ENCODE data around the gene KCNJ9. TPM values are rescaled to one million over a fixed set of nuclear protein-coding genes. Genes with fewer than 3 reads are reported as not detected.
"Not testable (repeated sequence)": the region's sequence is repeated elsewhere in the genome, so short reads cannot be mapped to it uniquely, and the experiment has no call there.

Gene KCNJ9
- total RNA-seq, 1 donor from 2014 or later: 0.18 TPM

DNA sequence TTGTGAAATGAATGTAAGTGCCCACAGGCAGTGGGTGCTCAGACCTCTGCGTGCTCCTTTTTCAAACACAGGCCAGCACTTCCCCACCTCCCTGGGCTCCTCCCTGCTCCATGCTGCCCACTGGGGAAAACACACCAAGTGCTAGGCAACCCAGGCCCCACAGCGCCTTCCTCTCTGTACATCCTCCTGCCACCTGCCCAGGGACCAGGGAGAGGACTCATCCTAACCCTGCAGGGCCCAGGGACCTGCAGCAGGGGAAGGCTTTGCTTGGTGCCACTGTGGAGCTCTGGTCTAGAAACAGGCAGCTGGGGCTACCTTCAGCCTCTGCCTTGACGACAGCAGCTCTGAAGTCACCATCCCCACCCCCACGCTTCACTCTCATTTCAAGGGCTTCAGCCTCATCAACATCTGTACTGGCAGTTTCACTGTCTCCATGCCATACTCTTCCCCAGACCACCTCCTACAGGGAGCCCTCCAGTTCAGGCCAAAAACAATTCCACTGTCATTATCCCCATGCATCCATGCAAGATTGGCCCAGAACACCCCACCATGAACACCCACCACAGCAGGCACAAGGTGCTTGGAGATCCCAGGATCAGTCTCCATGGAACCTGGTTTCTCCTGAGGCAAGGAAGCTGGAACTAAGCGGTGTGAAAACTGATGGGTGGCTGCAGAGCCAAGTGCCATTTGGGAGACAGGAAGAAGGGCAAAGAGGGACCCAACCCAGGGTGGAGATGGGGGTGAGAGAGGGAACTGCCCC, 16.0 kb downstream of the KCNJ9 start:
- intact Hi-C loops (cut with DNase I): loop anchor here (10.0 kb wide), 2 partner anchors 117 to 157 kb away; no protein-coding TSS in a partner anchor
- DNase-seq (ENCODE audit: low spot score) (no peak), ATAC-seq (no peak)

DNA sequence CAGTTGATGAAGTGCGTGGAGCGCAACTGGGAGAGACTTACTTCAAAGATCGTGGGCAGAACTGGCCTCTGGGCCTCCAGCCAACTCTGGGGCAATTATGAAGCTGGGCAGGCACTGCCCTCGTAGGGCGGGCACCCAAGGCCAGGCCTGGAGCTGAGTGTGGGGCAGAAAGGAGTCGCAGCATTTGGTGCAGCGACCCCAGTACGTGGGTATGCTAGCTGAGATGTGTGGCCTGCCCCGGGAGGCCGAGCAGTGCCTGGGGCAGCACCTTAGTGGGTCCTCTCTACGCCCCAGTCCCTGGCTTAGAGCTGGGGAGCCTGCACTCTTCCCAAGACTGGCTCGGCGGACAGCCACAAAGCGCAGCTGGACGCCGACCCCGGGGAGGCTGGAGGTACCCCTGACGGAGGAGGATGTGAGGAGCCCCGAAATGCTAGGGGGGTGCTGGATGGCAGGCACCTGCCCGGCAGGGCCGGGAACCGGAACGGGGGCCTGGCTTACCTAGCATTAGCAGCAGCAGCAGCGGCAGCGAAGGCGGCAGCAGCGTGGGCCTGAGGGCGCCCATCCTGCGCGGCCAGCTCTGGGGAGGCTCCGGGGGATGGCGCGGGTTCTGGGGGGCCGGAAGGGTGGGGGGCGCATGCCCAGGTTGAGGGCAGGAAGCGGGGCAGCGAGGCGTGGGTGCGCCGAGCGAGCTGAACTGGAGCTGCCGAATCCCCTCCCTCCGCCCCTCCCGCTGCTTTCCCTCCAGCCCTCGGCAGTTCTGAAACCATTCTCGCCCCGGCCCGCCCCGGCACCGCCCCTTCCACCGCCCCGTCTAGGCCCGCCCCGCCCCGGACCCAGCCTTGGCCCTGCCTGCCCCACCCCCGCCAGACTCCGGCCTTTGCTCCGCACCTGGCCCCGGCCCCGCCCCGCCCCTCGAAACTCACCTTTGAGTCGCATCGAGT, 16.8 kb downstream of the KCNJ9 start, which contains the start of gene IGSF8:
IGSF8 (minus strand) TSS at position 709 of the 941 bp plus-strand sequence; CDS start at position 562, 147 bp downstream.
- ATAC-seq: peak; percentile 54
- DNase-seq (ENCODE audit: low spot score): peak; percentile 96
- intact Hi-C loops (cut with DNase I): loop anchor here (10.0 kb wide), 2 partner anchors 117 to 157 kb away; no protein-coding TSS in a partner anchor

DNA sequence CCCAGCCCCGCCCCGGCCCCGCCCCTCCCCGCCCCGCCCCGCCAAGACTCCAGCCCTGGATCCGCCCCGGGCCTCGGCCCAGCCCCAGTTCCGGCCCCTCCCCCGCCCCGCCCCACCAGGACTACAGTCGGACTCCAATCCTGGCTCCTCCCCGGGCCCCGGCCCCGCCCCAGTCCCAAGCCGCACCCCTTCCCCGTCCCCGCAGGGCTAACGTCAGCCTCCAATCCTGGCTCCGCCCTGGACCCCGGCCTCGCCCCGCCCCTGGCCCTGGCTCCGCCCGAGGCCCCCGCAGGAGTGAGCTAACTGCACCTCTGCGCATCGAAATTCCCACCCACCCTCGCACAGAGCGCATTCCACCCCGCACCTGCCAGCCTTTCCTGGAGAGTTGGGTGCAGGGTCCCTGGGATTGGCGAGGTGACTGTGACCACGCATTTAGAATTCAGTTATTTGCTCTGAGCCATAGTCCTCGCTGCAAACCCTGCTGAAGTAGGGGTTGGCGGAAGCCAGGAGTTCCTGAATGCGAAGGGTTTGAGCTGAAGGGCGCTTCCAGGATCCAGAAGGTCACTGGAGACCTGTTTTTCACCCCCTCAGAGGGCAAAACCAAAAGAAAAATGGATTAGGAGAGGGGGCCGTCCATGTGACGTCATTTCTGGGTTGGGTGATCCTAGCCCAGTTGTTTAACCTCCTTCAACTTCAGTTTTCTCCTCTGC, 17.7 kb downstream of the KCNJ9 start:
- DNase-seq (ENCODE audit: low spot score) (peak; percentile 99), ATAC-seq (peak; percentile 91)
- intact Hi-C loops (cut with DNase I): loop anchor here (10.0 kb wide), 2 partner anchors 116 to 156 kb away; no protein-coding TSS in a partner anchor

DNA sequence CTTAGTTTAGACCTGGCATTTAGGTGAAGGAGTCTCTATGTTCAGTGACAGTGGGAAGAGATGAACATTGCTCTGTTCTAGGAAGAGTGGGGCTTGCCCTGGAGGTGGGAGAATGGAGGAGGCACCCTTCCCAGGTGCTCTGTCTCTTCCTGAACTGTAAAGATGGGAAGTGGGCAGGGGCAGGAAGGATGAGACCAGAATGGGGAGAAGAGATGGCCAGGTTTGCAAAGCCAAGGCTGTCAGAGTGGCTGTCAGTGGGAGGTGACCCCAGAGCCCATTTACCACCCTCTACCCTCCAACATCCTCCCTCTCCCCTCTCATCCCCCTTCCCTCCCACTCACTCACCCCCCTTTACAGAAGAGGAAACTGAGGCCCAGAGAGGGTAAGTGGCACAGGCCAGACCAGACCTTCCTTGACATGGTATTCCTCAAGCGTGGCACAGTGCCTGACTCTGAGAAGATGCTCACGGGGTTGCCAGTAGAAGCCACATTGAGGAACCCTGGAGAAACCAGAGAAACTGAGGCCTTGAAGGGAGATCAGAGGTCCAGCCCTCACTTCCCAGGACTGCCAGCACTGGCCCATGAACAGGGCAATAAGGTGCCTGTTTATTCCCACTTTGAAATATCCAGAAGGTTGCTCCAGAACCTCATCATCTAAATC, 18.5 kb downstream of the KCNJ9 start:
- DNase-seq (ENCODE audit: low spot score): no peak
- intact Hi-C loops (cut with DNase I): loop anchor here (10.0 kb wide), 2 partner anchors 115 to 155 kb away; no protein-coding TSS in a partner anchor

DNA sequence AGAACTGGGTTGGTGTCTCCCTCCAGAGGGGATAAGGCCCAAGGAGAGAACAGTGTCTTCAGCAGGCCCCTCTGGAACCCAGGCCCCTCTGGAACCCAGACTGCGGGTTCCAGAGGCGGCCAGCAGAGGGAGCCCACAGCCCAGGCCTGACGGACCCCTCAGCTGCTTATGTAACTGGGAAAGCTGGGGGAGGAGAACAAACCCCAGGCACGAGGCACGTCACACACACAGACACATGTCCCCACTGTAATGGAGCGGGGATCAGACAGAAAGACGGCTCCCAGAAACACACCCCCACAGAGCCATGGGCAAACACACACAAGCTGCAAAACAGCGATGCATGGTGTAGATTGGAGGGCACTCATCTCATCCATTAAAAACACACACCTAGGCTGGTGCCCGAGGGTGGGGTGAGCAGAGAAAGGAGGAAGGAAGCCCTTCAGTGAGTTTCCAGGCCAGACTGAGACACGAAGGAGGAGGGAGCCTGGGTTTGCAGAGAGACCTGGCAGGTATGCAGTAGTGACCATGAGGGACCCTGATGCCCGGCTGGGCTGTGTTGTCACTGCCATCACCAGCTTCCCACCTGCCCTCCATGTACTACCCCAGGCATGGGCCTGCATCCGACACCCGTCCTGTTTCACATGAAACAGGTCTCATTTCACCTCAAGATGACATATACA, 19.8 kb downstream of the KCNJ9 start:
- peak; percentile 90 for DNase-seq (ENCODE audit: low spot score)
- intact Hi-C loops (cut with DNase I): no loop called here
- ATAC-seq: peak; percentile 74

More for the DNA sequence above, 18.5 kb downstream of the KCNJ9 start:
- no peak for ATAC-seq

DNA sequence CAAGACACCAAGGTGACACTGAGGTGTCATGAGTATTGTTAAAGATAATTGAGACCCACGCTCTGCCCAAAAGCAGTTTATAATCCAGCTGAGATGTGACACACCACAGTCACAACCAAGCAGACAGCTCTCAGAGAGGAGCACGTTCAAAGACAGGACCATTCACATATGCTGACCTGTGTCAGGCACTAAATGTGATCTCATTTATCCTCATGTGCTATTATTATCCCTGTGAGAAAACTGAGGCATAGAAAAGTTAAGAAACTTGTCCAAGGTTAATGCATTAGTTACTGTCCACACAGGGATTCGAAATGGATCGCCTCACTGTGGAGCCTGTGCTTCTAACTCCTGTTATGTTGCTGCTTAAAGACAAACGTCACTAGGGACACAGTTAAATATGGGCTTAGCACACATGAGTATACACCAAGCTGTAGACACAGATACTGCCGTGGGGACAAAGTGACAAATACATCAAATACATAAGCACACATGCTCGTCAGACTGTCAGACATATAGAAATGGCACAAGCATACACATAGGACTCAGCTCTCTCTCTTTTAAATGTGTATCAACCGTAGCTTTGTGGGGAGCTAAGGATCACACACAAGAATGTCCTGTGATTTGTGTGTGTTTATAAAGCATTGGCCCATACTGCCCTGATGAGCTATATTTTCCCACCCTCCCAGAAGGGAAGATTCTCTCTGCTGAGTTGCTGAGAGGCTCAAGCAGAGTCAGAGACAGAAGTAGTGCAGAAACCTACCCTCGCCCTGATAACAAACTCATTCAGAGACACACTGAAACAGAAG, 20.6 kb downstream of the KCNJ9 start:
- intact Hi-C loops (cut with DNase I): no loop called here
- no peak for ATAC-seq
- no peak for DNase-seq (ENCODE audit: low spot score)

DNA sequence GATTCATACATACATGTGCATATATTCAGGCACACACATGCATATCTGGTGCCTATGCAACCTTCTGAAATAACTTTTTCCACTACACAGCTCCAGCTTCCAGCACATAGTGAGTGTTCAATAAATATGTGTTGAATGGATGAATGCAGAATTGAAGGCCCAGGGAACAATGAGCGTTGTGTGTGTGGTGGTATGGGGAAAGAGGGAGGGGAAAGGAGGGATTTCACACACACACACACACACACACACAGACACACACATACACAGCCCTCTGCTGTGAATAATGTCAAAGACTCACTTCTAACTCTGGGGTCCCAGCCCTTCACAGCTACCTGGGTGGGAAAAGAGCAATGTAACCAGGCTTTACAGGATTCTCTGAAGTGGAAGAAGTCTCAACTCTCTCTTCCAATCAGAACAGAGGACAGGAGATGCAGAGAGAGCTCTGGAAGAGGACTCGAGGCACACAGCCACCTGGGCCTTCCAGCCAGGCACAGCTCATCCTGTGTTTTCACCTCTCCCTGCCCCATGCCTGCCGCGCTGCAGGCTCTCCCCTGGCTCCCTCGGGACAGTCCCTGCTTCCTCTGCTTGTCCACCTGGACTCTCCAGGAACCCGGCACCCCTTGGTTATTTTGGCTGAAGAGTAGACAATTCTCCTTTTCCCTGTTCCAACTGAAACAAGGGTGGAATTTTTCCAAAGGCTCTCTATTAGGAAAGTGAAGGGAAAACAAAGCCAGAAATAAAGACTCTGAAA, 22.5 kb downstream of the KCNJ9 start:
- intact Hi-C loops (cut with DNase I): no loop called here
- peak; percentile 1 for ATAC-seq
- DNase-seq (ENCODE audit: low spot score): no peak

DNA sequence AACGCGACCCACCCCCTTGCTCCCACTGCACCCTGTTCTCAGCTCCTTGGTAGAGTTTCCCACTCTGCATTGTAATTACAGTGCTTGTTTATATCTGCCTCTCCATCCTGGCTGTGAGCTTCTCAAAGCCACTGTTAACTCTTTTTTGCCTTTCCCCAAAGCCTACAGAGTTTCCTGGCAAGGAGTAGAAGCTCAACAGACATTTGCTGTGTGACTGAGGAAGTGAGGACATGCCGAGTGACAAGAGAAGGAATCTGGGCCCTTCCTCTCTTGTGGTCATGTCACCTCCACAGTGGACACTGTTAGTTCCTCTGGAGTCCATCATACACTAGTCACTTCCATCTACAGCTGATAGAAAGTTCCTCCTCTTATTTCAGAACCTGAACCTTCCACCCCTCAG, 23.1 kb downstream of the KCNJ9 start:
- intact Hi-C loops (cut with DNase I): no loop called here
- no peak for DNase-seq (ENCODE audit: low spot score)
- ATAC-seq: no peak

DNA sequence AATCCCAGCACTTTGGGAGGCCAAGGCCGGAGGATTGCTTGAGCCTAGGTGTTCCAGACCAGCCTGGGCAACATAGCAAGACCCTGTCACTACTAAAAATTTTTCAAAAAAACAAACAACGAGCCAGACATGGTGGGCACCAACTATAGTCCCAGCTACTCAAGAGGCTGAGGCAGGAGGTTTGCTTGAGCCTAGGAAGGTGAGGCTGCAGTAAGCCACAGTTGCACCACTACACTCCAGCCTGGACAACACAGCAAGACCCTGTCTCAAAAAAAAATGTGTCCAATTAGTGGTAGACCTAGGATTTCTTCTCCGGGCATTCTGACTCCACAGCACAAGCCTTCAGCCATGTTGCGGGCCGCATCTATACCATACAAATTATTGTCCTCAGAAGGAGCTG, 23.8 kb downstream of the KCNJ9 start:
- no peak for DNase-seq (ENCODE audit: low spot score)
- ATAC-seq: no peak
- intact Hi-C loops (cut with DNase I): no loop called here

DNA sequence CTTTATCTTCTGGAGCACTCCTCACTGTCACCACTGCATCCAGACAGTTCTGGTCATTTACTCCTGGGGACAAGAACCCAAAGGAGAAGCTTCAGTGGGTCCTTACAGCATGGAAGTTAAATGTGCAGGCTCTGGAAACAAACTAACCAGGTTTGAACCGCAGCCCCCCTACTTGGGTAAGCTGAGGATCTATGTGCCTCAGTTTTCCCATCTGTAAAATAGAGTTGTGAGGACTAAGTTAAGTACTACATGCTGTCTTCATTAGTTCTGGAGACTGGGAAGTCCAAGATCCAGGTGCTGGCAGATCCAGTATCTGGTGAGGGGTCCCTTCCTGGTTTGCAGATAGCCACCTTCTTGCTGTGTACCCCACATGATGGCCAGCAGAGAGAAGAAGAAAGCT, 26.2 kb downstream of the KCNJ9 start:
- no peak for ATAC-seq
- DNase-seq (ENCODE audit: low spot score): no peak
- intact Hi-C loops (cut with DNase I): no loop called here

DNA sequence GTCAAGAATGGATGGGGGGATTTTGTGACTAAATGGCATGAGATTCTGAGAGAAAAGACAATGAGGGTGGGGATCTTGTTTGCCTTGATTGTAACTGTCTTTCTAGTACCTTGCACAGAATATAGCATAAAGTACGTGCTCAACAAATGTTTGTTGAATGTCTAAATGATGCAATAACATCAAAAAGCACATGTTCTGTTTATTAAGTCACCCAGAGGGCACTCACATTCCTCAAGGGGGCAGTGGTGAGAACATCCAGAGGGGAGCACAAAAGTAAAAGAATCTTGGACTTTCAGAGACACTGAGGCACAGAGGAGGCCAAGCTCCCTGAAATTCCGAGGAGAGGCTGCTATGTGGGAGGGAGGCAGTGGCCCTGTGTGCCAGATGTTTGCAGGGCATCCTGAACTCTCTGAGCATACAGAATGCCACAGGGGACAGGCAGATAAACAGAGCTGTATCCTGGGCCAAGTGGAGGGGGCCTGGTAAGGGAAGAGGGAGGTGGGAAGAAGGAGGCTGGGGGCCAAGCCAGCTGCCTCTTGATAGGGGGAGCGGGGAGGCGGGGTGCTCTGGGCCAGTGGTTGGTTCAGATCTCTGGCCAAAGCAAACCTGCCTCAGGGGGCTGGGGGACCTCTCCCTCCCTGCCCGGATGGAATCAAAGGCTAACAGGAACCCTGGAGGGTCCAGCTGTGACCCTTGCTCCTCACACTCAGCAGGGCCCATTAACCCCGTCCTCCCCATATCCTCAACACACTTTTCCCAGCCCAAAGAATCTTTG, 27.7 kb downstream of the KCNJ9 start:
- DNase-seq (ENCODE audit: low spot score) (no peak), ATAC-seq (peak; percentile 80)
- intact Hi-C loops (cut with DNase I): no loop called here

DNA sequence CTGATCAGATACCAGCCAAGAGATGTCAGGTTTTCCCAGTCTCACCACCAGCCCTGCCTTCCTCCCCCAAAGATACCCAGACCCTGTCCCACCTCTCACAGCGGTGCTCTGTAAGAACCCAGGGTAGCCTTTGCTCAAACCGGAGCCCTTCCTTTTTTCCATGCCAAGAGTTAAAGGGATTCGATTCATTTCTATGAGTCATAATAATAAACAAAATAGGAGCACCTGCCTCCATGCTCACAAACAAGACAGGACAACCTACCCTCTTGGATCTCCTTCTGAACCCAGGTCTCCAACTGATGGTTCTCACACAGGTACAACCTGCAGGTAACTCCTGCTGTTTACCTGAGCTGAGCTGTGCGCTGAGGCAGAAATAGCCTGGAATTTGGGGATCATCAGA, 28.3 kb downstream of the KCNJ9 start:
- ATAC-seq: no peak
- no peak for DNase-seq (ENCODE audit: low spot score)
- intact Hi-C loops (cut with DNase I): no loop called here

DNA sequence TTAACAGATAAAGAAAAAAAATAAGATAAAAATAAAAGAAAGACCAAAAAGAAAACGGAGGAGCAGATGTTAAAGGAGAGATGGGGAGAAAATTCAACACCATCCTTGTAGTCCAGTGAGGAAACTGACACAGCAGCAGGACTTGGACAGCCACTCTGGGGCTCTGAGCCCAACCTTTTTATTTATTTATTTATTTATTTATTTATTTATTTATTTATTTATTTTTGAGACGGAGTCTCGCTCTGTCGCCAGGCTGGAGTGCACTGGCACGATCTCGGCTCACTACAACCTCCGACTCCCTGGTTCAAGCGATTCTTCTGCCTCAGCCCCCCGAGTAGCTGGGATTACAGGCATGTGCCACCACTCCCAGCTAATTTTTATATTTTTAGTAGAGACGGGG, 30.1 kb downstream of the KCNJ9 start:
- ATAC-seq; intact Hi-C loops (cut with DNase I); DNase-seq (ENCODE audit: low spot score): not testable (repeated sequence)

DNA sequence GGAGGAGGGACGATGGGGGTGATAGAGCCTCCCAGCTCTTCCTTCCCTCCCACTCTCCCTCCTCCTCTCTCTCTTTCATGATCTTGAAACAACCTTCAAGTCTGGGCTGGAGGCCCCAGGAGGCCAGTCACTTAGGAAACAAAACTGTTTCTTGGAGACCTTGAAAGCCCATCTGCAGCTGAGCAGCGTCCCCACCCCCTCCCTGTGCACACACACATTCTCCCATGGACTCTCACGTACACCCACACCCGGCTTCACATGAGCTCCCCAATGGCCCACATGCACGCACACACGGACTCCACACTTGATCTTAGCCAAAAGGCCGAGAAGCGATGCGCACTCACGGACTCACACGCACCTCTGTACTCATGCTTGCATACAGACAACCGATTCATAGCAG, 31.0 kb downstream of the KCNJ9 start:
- intact Hi-C loops (cut with DNase I): no loop called here
- no peak for DNase-seq (ENCODE audit: low spot score)
- ATAC-seq: peak; percentile 57

DNA sequence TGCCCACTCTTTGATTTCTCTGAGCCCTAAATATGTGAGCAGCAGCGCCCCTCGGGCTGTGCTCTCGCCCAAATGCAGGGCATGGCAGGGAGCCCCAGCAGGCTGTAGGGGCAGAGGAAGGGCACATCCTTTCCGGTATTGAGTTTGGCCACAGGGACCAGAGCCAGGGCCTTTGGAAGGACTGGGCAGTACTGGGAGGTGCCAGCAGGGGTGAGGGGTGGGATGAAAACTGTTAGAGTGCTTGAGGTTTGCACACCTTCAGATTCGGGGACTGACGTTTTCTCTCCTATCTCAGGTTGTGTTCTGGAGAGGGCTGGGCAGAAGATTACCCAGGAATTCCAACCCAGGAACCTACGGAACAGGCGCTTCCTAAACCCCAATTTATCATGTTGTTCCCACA, 32.1 kb downstream of the KCNJ9 start:
- DNase-seq (ENCODE audit: low spot score): no peak
- no peak for ATAC-seq
- intact Hi-C loops (cut with DNase I): no loop called here

DNA sequence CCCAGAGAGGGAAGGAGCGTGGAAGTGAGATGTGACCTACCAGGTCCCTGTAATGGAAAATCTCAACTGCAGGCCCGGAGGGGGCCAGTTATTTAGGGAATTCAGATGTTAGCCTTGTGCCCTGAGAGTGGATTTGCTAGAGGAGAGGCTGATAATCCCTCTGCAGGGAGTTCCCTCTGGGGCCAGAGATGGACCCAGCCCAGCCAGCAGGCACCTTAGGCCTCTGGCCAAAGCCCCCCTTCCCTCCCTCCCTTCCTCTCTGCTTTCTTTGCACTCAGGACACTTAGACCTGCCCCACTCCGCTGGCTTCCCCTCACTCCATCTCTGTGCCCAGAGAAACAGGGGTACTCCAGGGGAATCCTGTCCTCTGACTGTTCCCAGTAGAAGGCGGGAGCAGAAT, 32.7 kb downstream of the KCNJ9 start:
- intact Hi-C loops (cut with DNase I): no loop called here
- DNase-seq (ENCODE audit: low spot score): no peak
- no peak for ATAC-seq

Measured in sciatic nerve (tissue), 2 donors.